Measurements from ENCODE around the gene CTAGE4. TPM values are rescaled to one million over a fixed set of nuclear protein-coding genes. Genes with fewer than 3 reads are reported as not detected.
"Not testable (repeated sequence)": the region's sequence is repeated elsewhere in the genome, so short reads cannot be mapped to it uniquely, and the experiment has no call there.

The CTAGE4 gene
- total RNA-seq = 1 to 10 TPM in 1 of 2 experiments, under 1 TPM in 1; 0.87 to 1.6 TPM

- POLR2A ChIA-PET; H3K27ac Mint-ChIP-seq; H3K27me3 Mint-ChIP-seq; H3K36me3 Mint-ChIP-seq (ENCODE audit: low read depth); H3K4me3 Mint-ChIP-seq; H3K4me1 Mint-ChIP-seq (ENCODE audit: low read depth); intact Hi-C loops (cut with micrococcal nuclease); ATAC-seq; CTCF ChIA-PET; DNase-seq; H3K9me3 Mint-ChIP-seq: not testable (repeated sequence)
These were observed at the start of gene CTAGE4 for GRCh38 chr7:144183166-144183565. CTAGE4 (plus strand) TSS chr7:144183466; CDS start chr7:144183504, 38 bp downstream.

- no peaks in the 10 kb centered on the region for H3K9me3 Mint-ChIP-seq
- H3K4me1 Mint-ChIP-seq (ENCODE audit: low read depth) = no peaks in the 10 kb centered on the region
These were observed 49.1 kb upstream of the CTAGE4 start for GRCh38 chr7:144134116-144134515.

GRCh38 chr7:144137501-144137900 lies 45.8 kb upstream of the CTAGE4 start:
- Mint-ChIP-seq H3K9me3 (no peaks in the 10 kb centered on the region), H3K4me3 (no peak overlapping the region), H3K27me3 (peaks cover 1% of the 10 kb centered on the region), H3K36me3 (ENCODE audit: low read depth) (no peaks in the 10 kb centered on the region), H3K27ac (no peak overlapping the region), H3K4me1 (ENCODE audit: low read depth) (no peaks in the 10 kb centered on the region)
- POLR2A ChIA-PET = no interaction called here
- TF ChIP-seq, protein P1, sequence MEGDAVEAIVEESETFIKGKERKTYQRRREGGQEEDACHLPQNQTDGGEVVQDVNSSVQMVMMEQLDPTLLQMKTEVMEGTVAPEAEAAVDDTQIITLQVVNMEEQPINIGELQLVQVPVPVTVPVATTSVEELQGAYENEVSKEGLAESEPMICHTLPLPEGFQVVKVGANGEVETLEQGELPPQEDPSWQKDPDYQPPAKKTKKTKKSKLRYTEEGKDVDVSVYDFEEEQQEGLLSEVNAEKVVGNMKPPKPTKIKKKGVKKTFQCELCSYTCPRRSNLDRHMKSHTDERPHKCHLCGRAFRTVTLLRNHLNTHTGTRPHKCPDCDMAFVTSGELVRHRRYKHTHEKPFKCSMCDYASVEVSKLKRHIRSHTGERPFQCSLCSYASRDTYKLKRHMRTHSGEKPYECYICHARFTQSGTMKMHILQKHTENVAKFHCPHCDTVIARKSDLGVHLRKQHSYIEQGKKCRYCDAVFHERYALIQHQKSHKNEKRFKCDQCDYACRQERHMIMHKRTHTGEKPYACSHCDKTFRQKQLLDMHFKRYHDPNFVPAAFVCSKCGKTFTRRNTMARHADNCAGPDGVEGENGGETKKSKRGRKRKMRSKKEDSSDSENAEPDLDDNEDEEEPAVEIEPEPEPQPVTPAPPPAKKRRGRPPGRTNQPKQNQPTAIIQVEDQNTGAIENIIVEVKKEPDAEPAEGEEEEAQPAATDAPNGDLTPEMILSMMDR (IDR thresholded peaks at IDR 0.05) = no peak
- CTCF ChIA-PET = interaction anchor here (3.1 kb wide), 1 partner anchor 9 kb away, joined by 22 read pairs; no protein-coding TSS in a partner anchor
- ATAC-seq = no peak
- no peak for DNase-seq
- intact Hi-C loops (cut with micrococcal nuclease) = no loop called here

More at GRCh38 chr7:144134116-144134515, 49.1 kb upstream of the CTAGE4 start:
- DNase-seq = no peak
- intact Hi-C loops (cut with micrococcal nuclease) = no loop called here
- no peak for ATAC-seq
- no peak overlapping the region for H3K4me3 Mint-ChIP-seq
- no peaks in the 10 kb centered on the region for H3K36me3 Mint-ChIP-seq (ENCODE audit: low read depth)
- TF ChIP-seq, protein P1 (IDR thresholded peaks at IDR 0.05) = no peak
- no peaks in the 10 kb centered on the region for H3K27me3 Mint-ChIP-seq
- ChIA-PET CTCF (interaction anchor here (1.7 kb wide), 1 partner anchor 71 kb away, joined by 3 read pairs; no protein-coding TSS in a partner anchor), POLR2A (no interaction called here)
- no peak overlapping the region for H3K27ac Mint-ChIP-seq

DNA sequence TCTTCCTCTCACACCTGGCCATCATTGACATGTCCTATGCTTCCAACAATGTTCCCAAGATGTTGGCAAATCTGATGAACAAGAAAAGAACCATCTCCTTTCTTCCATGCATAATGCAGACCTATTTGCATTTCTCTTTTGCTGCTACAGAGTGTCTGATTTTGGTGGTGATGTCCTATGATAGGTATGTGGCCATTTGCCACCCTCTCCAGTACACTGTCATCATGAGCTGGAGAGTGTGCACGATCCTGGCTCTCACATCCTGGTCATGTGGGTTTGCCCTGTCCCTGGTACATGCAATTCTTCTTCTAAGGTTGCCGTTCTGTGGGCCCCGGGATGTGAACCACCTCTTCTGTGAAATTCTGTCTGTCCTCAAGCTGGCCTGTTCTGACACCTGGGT lies 41.1 kb upstream of the CTAGE4 start:
- TF ChIP-seq, protein P1 (IDR thresholded peaks at IDR 0.05) = no peak
- Mint-ChIP-seq H3K36me3 (ENCODE audit: low read depth) (peaks cover 2% of the 10 kb centered on the region), H3K27ac (no peak overlapping the region), H3K4me3 (no peak overlapping the region), H3K4me1 (ENCODE audit: low read depth) (no peaks in the 10 kb centered on the region), H3K9me3 (peaks cover 2% of the 10 kb centered on the region), H3K27me3 (peaks cover 1% of the 10 kb centered on the region)
- DNase-seq (no peak), ATAC-seq (no peak)
- CTCF ChIA-PET = interaction anchor here (1.3 kb wide), 1 partner anchor 14 kb away, joined by 9 read pairs; no protein-coding TSS in a partner anchor
- intact Hi-C loops (cut with micrococcal nuclease) = no loop called here
- POLR2A ChIA-PET = no interaction called here

- ChIA-PET CTCF (interaction anchor here (0.9 kb wide), 1 partner anchor 16 kb away, joined by 3 read pairs; no protein-coding TSS in a partner anchor), POLR2A (no interaction called here)
- intact Hi-C loops (cut with micrococcal nuclease) = no loop called here
- Mint-ChIP-seq H3K27ac (no peak overlapping the region), H3K27me3 (peaks cover 3% of the 10 kb centered on the region), H3K36me3 (ENCODE audit: low read depth) (peaks cover 5% of the 10 kb centered on the region), H3K9me3 (peaks cover 18% of the 10 kb centered on the region), H3K4me3 (no peak overlapping the region), H3K4me1 (ENCODE audit: low read depth) (no peaks in the 10 kb centered on the region)
- TF ChIP-seq, protein P1 (IDR thresholded peaks at IDR 0.05) = no peak
- no peak for ATAC-seq
- DNase-seq = no peak
These were observed 38.8 kb upstream of the CTAGE4 start for GRCh38 chr7:144144426-144144825.

All from activated CD8-positive, alpha-beta T cell treated with anti-CD3 and anti-CD28 coated beads for 36 hours (primary cell).